GM20000 (cell line): ENCODE measurements around the gene ECE1.

Source experiments
- DNase-seq: peaks from one replicate; pipeline ENCODE4 v3.0.0; 2012; ENCODE audit warnings: low spot score
- TF ChIP-seq, protein P1 (sequence below): IDR thresholded peaks from 2 replicates; pipeline ENCODE4 v1.5.1; 2012; ENCODE audit warnings: mild to moderate bottlenecking, control low read depth; ENCODE audit errors: extremely low read depth, missing control alignments

The ECE1 gene

DNA sequence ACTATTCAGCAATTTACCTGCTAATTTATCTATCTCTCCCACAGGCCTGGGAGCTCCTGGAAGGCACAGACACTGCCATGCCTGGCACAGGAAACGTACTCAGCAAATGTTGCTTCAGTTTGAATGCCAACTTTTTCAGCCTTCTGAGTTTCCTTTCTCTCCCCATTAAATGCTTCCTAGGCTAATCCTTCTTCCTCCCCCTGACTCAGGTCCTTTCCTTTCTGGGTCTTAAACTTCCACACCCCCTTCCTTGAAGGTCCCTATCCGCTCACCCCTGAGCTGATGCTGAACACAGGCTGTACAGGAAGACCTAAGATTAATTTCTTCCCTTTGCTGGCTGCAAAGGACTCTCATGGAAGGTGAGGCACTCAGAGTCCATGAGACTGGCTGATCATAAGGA is 40.3 kb upstream of the ECE1 start:
- TF ChIP-seq, protein P1, sequence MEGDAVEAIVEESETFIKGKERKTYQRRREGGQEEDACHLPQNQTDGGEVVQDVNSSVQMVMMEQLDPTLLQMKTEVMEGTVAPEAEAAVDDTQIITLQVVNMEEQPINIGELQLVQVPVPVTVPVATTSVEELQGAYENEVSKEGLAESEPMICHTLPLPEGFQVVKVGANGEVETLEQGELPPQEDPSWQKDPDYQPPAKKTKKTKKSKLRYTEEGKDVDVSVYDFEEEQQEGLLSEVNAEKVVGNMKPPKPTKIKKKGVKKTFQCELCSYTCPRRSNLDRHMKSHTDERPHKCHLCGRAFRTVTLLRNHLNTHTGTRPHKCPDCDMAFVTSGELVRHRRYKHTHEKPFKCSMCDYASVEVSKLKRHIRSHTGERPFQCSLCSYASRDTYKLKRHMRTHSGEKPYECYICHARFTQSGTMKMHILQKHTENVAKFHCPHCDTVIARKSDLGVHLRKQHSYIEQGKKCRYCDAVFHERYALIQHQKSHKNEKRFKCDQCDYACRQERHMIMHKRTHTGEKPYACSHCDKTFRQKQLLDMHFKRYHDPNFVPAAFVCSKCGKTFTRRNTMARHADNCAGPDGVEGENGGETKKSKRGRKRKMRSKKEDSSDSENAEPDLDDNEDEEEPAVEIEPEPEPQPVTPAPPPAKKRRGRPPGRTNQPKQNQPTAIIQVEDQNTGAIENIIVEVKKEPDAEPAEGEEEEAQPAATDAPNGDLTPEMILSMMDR = no peak
- DNase-seq = no peak

DNA sequence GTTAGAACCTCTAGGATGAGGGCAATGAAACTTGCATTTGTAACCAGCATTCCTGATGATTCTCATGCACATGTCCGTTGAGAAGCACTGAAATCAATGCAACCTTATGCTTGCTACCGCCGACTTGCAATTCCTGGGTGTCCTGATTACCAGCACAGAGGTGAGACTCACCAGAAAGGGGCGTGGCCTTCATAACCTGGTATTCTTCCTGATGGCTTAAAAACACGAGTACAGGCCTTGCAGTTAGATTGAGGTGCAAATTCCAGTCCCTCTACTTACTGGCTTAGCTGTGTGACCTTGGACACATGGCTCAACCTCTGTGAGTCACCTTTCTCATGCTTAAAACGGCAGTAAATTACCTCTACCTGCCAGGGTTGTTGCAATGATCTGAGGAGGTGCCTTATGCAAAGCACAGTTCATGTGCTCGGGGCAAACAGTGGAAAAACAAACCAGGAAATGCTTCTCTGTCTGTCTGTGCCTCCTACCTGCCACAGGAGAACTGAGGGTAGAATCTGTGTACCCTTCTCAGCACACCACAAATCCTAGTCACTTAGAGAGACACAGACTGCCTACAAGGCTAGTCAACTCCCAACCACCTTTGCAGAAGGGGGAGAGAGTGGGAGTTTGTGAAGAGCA is 39.1 kb upstream of the ECE1 start:
- DNase-seq = no peak

DNA sequence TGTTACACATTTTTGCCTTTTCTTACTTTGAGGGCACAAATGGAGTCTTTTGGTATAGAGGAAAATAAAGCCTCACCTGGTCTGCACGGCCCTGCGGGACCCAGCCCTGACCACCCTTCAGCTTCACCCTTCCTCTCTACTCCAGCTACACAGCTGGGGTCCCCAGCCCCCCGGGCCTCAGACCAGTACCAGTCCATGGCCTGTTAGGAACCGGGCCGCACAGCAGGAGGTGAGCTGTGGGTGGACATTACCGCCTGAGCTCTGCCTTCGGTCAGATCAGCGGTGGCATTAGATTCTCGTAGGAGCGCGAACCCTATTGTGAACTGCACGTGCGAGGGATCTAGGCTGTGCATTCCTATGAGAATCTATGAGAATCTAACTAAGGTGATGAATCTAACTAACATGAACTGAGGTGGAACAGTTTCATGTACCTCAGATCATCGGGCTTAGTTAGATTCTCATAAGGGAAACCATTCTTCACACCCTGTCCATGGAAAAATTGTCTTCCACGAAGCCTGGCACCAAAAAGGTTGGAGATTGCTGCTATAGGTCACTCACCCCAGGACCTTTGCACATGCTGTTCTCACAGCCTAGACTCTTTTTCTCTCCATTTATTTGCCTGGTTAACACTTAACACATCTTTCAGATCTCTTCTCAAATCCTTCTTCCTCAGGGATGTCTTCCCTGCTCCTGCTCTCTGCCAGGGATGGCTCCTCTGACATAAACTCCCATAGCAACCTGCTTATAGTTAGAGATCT is 37.5 kb upstream of the ECE1 start:
- TF ChIP-seq, protein P1 = no peak
- no peak for DNase-seq

More for the DNA sequence above, 39.1 kb upstream of the ECE1 start:
- TF ChIP-seq, protein P1 = no peak

DNA sequence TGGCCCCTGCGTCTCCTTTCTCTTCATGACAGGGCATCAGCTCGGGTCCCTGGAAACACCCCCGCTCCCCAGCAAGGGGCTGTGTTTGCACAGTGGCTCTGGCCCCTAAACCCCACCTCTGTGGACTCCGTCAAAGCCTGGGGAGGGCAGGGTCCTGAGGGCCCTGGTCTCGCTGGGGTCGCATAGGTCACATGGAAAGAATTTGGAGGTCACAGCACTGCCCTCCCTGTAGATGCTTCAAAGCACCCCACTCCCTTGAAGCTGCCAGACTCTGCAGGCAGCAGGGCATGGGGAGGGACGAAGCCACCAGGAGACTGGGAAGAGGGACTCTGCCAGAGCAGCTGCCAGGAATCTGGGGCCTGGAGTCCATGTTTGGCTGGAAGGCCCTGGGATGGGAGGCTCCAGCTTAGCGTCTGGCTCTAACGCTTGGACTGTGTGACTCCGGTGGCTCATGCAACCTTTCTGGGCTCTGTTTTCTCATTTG is 36.6 kb upstream of the ECE1 start:
- TF ChIP-seq, protein P1 = no peak
- no peak for DNase-seq

DNA sequence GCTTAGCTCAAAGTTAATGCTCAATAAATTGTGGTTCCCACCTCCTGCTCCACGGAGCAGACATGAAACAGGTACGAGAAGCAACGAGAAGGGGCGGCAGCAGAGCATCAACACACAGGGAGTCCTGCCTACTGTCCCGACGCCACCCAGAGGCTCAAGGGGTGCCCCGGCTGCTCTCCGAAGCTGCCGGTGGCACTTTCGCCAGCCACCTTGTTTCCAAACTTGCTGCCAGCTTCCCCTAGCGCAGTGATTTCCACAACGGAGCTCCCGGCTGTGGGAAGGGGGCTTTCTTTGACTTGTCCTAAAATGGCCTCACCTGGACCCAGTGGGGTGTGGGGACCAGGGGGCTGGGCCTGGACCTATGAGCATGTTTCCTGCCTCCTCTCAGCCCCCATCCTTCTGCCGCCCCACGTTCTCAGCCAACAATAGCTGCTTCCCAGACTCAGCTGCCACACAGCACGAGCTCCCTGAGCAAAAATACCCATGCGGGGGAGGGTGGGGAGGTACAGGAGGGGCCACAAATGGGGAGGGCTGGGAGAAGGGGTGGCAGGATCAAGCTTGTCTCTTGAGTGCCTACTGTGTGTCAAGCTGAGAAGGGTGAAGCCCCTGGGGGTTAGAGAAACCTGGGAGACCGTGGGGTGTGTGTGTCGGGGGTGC is 35.6 kb upstream of the ECE1 start:
- no peak for DNase-seq
- TF ChIP-seq, protein P1 = no peak

DNA sequence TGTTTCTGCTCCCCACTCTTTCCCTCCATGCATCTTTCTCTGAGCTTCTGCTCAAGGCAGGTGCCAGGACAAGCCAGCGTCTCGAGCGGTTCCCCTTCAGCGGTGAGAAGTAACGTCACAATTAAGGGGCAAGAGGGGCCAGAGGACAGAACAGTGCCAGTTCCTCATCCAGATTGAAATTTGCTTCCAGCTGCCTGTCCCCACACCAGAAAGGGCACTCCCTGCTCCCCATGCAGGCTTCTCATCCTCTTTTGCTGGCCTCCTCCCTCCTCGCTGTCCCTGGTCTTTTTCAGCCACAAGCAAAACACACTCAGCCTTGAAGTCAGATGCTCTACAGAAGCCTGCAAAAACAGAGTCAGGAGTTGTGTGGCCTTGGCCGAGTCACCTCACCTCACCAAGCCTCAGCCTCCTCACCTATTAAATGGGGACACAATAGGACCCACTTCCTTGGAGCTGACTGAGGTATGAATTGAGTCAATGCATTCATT is 35.0 kb upstream of the ECE1 start:
- TF ChIP-seq, protein P1 = no peak
- no peak for DNase-seq
